ENCODE data around the gene C16orf90.

C16orf90 gene

DNA sequence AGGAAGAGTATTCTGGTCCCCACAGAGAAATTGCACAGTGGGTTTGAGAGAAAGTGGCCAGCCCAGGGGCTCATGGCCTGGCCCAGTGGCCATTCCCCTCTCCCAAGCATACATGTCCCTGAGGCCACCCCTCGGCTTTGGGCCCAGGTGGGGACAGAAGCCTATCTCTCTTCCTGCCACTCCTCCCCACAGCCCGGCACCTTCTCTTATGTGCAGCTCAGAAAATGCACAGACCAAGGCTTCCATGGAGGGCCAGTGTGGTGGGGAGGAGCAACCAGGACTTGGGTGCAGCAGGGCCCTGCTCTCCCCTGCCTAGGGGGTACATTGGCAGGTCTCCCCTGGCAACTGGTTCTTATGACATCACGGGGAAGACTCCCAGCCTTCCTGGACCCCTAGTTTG, at the start of gene C16orf90:
Gene C16orf90 (minus strand): TSS at position 314 of the 400 bp plus-strand sequence. CDS start 68 bp downstream, at position 246.
- H3K4me3 ChIP-seq (ENCODE audit: low read depth, low read length) = no peak within 1 kb of the TSS
- DNase-seq (ENCODE audit: low read depth) = no peak
- TF ChIP-seq, protein P1, sequence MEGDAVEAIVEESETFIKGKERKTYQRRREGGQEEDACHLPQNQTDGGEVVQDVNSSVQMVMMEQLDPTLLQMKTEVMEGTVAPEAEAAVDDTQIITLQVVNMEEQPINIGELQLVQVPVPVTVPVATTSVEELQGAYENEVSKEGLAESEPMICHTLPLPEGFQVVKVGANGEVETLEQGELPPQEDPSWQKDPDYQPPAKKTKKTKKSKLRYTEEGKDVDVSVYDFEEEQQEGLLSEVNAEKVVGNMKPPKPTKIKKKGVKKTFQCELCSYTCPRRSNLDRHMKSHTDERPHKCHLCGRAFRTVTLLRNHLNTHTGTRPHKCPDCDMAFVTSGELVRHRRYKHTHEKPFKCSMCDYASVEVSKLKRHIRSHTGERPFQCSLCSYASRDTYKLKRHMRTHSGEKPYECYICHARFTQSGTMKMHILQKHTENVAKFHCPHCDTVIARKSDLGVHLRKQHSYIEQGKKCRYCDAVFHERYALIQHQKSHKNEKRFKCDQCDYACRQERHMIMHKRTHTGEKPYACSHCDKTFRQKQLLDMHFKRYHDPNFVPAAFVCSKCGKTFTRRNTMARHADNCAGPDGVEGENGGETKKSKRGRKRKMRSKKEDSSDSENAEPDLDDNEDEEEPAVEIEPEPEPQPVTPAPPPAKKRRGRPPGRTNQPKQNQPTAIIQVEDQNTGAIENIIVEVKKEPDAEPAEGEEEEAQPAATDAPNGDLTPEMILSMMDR (IDR thresholded peaks at IDR 0.05; ENCODE audit: low read depth, low read length, missing control alignments) = no peak

- H3K4me3 ChIP-seq (ENCODE audit: low read depth, low read length) = no peak overlapping the region
- TF ChIP-seq, protein P1 (IDR thresholded peaks at IDR 0.05; ENCODE audit: low read depth, low read length, missing control alignments) = no peak
- DNase-seq (ENCODE audit: low read depth) = no peak
These were observed 47.5 kb upstream of the C16orf90 start for GRCh38 chr16:3542601-3543373.

GRCh38 chr16:3541527-3542155, 46.4 kb upstream of the C16orf90 start:
- TF ChIP-seq, protein P1 (IDR thresholded peaks at IDR 0.05; ENCODE audit: low read depth, low read length, missing control alignments) = no peak
- DNase-seq (ENCODE audit: low read depth) = no peak
- no peak overlapping the region for H3K4me3 ChIP-seq (ENCODE audit: low read depth, low read length)

- TF ChIP-seq, protein P1 (IDR thresholded peaks at IDR 0.05; ENCODE audit: low read depth, low read length, missing control alignments) = no peak
- no peak for DNase-seq (ENCODE audit: low read depth)
- no peak overlapping the region for H3K4me3 ChIP-seq (ENCODE audit: low read depth, low read length)
These were observed 42.9 kb upstream of the C16orf90 start for GRCh38 chr16:3538222-3538621.

GRCh38 chr16:3536851-3537250, 41.6 kb upstream of the C16orf90 start:
- TF ChIP-seq, protein P1 (IDR thresholded peaks at IDR 0.05; ENCODE audit: low read depth, low read length, missing control alignments) = no peak
- no peak for DNase-seq (ENCODE audit: low read depth)
- no peak overlapping the region for H3K4me3 ChIP-seq (ENCODE audit: low read depth, low read length)

- H3K4me3 ChIP-seq (ENCODE audit: low read depth, low read length) = no peak overlapping the region
- TF ChIP-seq, protein P1 (IDR thresholded peaks at IDR 0.05; ENCODE audit: low read depth, low read length, missing control alignments) = no peak
- no peak for DNase-seq (ENCODE audit: low read depth)
These were observed 41.0 kb upstream of the C16orf90 start for GRCh38 chr16:3536271-3536731.
